ENCODE data around the gene HNRNPA1.
"Not testable (repeated sequence)": the region's sequence is repeated elsewhere in the genome, so short reads cannot be mapped to it uniquely, and the experiment has no call there.

Gene HNRNPA1

GRCh38 chr12:54280468-54281260 lies at the start of gene HNRNPA1:
Gene HNRNPA1, plus strand, starts transcription at chr12:54280726. Its CDS starts 82 bp downstream, at chr12:54280808.
- peak; percentile 67 to 86 (median 85) for DNase-seq (ENCODE audit: low read depth in 2 of 3, low spot score in 2 of 3)

- DNase-seq (ENCODE audit: low read depth in 2 of 3, low spot score in 2 of 3): not testable (repeated sequence)
Measured at GRCh38 chr12:54231269-54231668, 49.3 kb upstream of the HNRNPA1 start.

DNA sequence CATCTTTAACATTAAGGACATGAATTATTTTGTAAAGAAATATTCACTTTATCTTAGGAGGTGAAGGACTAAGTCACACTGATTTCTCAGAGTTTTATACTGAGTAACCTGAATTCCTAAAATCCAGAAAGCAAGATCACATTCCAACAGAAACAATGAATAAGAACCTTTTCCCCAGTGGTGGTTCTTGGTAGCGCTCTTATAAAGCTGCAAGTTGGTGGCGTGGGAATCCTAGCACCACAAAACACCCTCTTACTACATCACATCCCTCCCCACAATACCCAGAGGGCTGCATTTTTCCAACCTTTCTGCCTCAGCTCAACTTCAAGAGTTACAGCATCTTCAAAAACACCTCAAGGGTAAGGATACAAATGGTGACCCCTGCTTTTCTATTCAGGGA lies 47.7 kb upstream of the HNRNPA1 start:
- no peak for DNase-seq (ENCODE audit: low read depth in 2 of 3, low spot score in 2 of 3)

DNA sequence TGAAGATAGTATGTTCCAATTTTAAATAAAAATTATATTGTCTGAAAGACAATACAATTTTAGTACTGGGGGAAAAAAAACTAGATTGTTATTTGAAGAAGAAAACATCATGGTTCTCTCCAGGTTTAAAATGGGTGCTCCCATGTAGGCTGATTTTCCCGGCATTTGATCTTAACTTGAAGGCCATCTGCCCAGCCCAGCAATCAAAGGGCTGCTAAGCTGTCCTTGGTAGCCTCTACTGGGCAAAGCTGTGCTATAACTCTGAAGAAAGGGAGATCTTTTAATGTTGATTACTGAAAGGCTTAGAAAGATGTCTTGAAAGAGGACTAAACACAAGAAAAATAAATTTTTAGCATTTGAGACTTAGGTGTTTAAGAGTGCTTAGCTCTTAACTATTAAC lies 42.0 kb upstream of the HNRNPA1 start:
- no peak for DNase-seq (ENCODE audit: low read depth in 2 of 3, low spot score in 2 of 3)

DNA sequence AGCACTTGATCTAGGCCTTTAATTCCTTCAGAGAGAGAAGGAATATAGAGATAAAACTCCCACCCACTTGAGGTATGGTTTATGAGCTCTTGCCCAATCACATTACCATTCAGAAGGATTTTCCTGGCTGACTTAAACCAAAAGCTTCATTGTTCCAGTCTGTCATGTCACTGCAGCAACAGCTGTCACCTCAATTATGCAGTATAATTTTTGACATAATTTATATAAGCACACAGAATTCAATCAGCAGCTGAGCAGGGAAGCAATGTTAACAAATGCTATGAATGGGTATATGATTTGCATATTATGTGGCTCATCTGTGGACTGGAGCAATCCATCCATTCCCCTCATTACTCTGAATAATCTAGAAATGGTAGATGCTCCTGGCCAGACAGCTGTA lies 40.9 kb upstream of the HNRNPA1 start:
- no peak for DNase-seq (ENCODE audit: low read depth in 2 of 3, low spot score in 2 of 3)

DNA sequence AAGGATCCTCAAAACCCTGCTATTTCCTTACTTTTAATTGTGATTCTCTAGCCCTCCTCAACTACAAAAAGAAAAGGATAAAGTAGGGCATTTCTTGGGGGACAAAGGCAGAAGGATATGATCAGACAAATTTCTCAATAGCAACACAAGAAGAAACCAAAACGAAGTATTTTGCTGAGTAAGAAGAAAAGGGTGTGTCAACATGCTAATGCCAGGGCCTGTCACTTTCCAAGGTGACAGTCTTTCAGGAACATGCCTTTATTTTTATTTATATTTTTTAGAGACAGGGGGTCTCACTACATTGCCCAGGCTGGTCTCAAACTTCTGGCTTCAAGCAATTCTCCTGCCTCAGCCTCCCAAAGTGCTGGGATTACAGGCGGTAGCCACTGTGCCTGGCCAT lies 40.4 kb upstream of the HNRNPA1 start:
- DNase-seq (ENCODE audit: low read depth in 2 of 3, low spot score in 2 of 3): no peak

DNA sequence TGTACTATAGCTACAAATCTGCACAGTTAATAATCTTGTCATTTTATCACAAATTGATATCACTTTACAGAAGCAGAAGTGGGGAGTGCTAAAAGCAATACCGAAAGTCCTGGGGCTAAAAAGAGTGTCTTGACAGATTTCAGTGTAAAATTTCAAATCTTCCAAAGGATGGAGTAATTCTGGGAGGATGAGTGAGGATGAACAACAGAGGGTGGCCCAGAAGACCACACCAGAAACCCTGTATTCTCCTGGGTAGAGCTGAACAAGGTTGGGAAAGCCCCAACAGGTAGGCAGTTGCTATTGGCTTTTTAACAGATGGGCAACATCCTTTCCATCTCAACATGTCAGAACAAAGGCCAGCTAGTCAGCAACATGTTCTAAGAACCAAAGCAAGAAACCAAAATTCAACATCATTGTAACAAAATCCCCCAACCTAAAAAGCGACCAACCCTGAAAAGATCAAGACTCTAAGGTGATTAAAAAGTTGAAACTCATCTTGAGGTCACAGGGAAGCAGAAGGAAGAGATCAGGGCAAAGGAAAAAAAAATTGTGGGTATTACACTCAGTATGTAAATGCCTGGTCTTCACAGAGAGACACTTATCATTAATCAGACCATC lies 39.4 kb upstream of the HNRNPA1 start:
- DNase-seq (ENCODE audit: low read depth in 2 of 3, low spot score in 2 of 3): no peak

- no peak for DNase-seq (ENCODE audit: low read depth in 2 of 3, low spot score in 2 of 3)
Measured at GRCh38 chr12:54246011-54246641, 34.4 kb upstream of the HNRNPA1 start.

- no peak for DNase-seq (ENCODE audit: low read depth in 2 of 3, low spot score in 2 of 3)
Measured at GRCh38 chr12:54249489-54249888, 31.0 kb upstream of the HNRNPA1 start.

DNA sequence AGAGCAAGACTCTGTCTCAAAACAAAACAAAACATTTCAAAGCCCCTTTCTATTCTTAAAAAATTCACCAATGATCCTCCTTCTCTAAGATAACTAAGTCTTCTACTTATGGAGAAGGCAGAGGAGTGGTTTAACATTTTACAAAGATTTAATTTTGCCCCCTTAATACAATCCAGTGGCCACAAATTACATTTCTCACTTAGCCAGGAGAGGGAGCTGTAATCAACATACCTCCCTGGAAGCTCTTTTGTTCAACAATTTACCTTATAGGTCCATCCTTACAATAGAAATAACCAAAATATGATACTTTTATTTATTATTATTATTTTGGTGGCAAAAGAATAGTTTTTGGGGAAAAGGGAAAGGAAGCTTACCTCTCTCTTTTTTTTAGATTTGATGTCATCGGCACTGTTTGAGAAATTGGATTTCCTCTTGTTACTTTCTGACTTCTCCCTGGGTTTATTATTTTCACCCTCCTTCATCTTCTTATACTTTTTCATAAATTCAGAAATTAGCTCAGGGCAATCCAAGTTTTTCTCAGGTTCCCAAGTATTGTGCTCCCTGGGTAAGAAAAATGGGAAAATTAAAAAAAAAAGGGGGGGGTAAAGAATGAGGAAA lies 28.8 kb upstream of the HNRNPA1 start:
- no peak for DNase-seq (ENCODE audit: low read depth in 2 of 3, low spot score in 2 of 3)

- DNase-seq (ENCODE audit: low read depth in 2 of 3, low spot score in 2 of 3): no peak
Measured at GRCh38 chr12:54253240-54253639, 27.3 kb upstream of the HNRNPA1 start.

DNA sequence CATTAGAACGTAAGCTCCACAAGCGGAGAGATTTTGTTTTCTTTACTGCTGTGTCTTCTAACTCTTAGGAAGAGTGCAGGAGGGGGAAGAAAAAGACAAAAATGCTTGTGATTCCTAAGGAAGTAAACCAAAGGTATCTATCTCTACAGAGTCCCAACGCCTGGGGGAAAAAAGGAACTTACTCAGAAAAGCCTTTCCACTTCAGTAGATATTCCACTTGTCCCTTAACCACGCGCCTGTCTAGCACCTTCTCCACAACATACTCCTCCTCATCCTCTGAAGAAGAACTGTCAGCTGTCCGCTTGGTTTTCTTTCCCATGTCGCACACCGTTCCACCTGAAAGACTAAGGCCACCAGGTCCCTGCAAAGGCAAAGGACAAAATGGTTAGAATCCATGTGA lies 23.2 kb upstream of the HNRNPA1 start:
- DNase-seq (ENCODE audit: low read depth in 2 of 3, low spot score in 2 of 3): no peak

DNA sequence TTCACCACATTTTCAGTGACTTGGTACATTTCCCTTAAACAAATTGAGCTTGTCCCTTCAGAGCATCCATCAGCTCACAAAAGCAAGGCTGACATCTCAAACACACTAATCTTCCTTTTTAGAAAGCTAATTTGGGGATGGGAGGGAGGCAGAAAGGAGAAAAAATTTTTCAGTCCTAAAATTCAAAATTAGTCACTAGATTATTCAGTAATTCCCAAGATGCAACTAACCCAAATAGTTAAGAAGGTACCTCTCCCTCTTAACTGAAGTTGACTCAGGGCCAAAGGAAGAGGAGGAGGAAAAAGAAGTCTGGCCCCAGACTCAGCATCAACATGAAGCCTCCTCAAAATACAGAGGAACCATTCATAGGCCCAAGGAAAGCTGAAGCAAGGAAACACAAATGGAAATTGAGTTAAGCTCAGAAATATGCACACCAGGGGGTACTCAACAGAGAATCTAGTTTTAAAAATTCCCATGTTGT lies 22.3 kb upstream of the HNRNPA1 start:
- no peak for DNase-seq (ENCODE audit: low read depth in 2 of 3, low spot score in 2 of 3)

DNA sequence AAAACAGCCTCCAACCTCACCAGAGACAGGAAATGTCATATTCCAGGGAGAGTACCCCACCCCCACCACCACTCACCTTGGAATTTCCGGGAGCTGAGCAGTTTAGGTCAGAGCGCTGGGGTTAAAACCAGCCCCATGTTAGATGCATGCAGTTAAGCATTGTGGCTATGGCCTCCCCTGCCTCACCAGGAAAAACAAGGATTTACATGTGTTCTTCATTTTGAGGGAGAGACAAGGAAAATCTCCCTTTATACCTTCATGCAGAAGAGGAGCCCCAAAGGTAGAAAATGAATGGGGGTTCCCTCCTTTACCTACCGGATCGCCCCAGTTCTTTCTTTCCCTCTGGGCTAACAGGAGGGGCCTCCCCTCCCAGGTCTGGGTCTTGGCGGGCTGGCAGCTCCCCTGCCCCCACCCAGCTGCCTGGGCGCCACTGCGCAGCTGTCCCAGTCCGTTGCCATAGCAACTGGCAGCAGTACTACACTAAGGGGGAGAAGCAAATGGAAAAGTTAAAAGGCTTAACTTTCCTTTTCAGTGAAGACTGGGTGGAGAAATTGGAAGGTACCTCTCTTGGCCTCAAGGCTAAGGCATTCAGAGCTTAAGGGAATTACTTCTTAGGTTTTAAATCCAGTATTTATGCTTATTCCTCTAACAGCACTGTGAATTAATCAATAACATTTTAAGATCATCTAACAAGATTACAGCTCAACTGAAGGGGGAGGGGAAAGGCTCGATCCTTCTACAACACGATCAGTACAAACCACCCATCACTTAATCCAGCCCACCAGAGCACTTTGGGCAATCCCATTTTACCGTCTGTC lies 21.1 kb upstream of the HNRNPA1 start:
- peak in 1 of 3 experiments; percentile 46 for DNase-seq (ENCODE audit: low read depth in 2 of 3, low spot score in 2 of 3)

GRCh38 chr12:54261815-54262402 lies 18.6 kb upstream of the HNRNPA1 start:
- no peak for DNase-seq (ENCODE audit: low read depth in 2 of 3, low spot score in 2 of 3)

GRCh38 chr12:54262403-54262925 lies 18.1 kb upstream of the HNRNPA1 start:
- DNase-seq (ENCODE audit: low read depth in 2 of 3, low spot score in 2 of 3): no peak

DNA sequence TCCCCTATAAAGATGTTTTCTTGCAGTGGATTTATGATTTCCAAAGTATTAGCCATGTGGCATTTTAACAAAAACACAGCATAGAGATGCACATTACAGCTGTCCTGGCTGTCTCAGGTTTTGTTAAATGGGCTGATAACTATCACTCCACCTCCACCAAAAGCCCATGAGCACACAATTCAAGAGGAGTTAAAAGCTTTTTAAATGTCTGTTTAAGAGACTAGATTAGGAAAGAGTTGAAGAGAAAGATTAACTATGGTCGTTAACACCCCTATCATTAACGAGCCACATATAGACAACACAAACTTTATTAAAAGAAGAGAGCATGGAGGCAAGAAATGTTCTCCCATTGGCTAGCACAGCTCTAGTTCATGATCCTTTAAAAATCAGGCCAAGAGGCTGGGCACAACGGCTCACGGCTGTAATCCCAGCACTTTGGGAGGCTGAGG lies 15.1 kb upstream of the HNRNPA1 start:
- no peak for DNase-seq (ENCODE audit: low read depth in 2 of 3, low spot score in 2 of 3)

DNA sequence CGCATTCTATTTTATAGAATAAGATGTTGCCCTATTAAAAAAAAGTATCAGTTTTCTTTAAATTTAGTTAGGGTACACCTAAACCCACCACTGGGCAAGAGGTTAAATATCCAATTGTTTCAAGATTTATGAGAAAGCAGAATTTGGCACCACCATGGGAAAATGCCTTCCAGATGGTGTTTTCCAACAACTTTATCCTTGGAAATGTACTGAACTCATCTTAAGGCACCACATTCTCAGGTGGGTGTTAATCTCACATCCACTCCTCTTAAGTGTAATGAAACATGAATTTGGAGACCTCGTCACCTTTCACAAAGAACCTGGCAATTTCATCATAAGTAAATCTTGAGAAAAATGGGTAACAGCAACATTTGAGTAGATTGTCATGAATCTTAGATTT lies 13.7 kb upstream of the HNRNPA1 start:
- no peak for DNase-seq (ENCODE audit: low read depth in 2 of 3, low spot score in 2 of 3)

DNA sequence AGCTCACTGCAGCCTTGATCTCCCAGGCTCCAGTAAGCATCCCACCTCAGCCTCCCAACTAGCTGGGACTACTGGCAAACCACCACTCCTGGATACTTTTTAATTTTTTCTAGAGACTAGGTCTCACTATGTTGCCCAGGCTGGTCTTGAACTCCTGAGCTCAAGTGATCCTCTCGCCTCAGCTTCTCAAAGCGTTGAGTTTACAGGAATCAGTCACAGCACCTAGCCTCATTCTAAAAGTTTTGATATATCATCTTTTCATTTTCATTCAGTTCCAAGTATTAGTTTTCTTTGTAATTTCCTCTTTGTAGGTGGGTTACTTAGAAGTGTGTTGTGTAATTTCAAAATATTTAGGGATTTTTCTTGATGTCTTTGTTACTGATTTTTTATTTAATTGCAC lies 10.2 kb upstream of the HNRNPA1 start:
- no peak for DNase-seq (ENCODE audit: low read depth in 2 of 3, low spot score in 2 of 3)

GRCh38 chr12:54272214-54272613 lies 8.3 kb upstream of the HNRNPA1 start:
- no peak for DNase-seq (ENCODE audit: low read depth in 2 of 3, low spot score in 2 of 3)

Measured in activated CD8-positive, alpha-beta memory T cell treated with anti-CD3 and anti-CD28 coated beads for 48 hours (primary cell).